GM12878 (cell line): ENCODE results near the gene MAGI1. TPM values are rescaled to one million over a fixed set of nuclear protein-coding genes. Genes with fewer than 3 reads are reported as not detected.

Source experiments
- ASH2L ChIP-seq: fragments of 300-600, 200-600 bp; sonication (generic); IDR thresholded peaks from 2 replicates; pipeline ENCODE4 v1.6.1; 2017; ENCODE audit warnings: low read depth, mild to moderate bottlenecking, borderline replicate concordance
- CEBPZ ChIP-seq: fragments of 150-350 bp; IDR thresholded peaks from 2 replicates; pipeline ENCODE4 v1.6.1; 2016; ENCODE audit warnings: low read depth, low read length
- IKZF1 ChIP-seq: fragments of 450-650 bp; conservative IDR thresholded peaks from 2 replicates; pipeline ENCODE4 v1.6.1; 2017; ENCODE audit warnings: antibody characterized with exemption, mild to moderate bottlenecking
- MXI1 ChIP-seq: fragments of 150-350 bp; IDR thresholded peaks from 2 replicates; pipeline ENCODE4 v1.6.1; 2011; ENCODE audit warnings: low read depth, mild to moderate bottlenecking, inconsistent platforms, low read length, improper control_type of control experiment
- NBN ChIP-seq: fragments of 450-650 bp; IDR thresholded peaks from 2 replicates; pipeline ENCODE4 v1.6.1; 2016
- PKNOX1 ChIP-seq: fragments of 450-650 bp; IDR thresholded peaks from 2 replicates; pipeline ENCODE4 v1.6.1; 2016; ENCODE audit warnings: mild to moderate bottlenecking
- STAT1 ChIP-seq: fragments of 450-650 bp; conservative IDR thresholded peaks from 2 replicates; pipeline ENCODE4 v1.6.1; 2014; ENCODE audit warnings: antibody characterized with exemption, mild to moderate bottlenecking
- TAF1 ChIP-seq: IDR thresholded peaks from 2 replicates; pipeline ENCODE4 v1.6.1; 2011; ENCODE audit warnings: mild to moderate bottlenecking, low read depth, low read length, borderline replicate concordance
- ZBTB4 ChIP-seq: fragments of 450-650 bp; formaldehyde crosslinking; IDR thresholded peaks from 2 replicates; pipeline ENCODE4 v1.4.0; 2022; ENCODE audit warnings: mild to moderate bottlenecking, moderate library complexity
- ZBTB40 ChIP-seq: fragments of 450-650 bp; IDR thresholded peaks from 2 replicates; pipeline ENCODE4 v1.6.1; 2016; ENCODE audit warnings: mild to moderate bottlenecking, moderate library complexity, borderline replicate concordance
- ZNF622 ChIP-seq: fragments of 450-650 bp; IDR thresholded peaks from 2 replicates; pipeline ENCODE4 v1.6.1; 2017; ENCODE audit warnings: mild to moderate bottlenecking, inconsistent platforms
- polyA plus RNA-seq, 11 experiments: library from polyadenylated mRNA; depleted of rRNA in 4 of 11; unstranded in 6 of 11; stranded (reverse) in 5 of 11; fragments of >200 nt; fragmentation: Nextera tagmentation in 4 of 11; fragmentation: Illumina TruSeq in 1 of 11; extraction: Ambion mirVana in 4 of 11; extraction: Trizol in 1 of 11; gene quantifications; 1 replicate in 1 of 11; 2 replicates in 10 of 11; pipeline versions ENCODE4 v1.2.1 to v1.2.3, GENCODE V29; 2011 to 2016; ENCODE audit warnings: inconsistent platforms in 2 of 11, missing spikeins in 2 of 11, low read depth in 1 of 11
- total RNA-seq, 4 experiments: library from RNA; depleted of rRNA in 3 of 4; stranded (reverse); fragments of >200 nt in 3 of 4; fragmentation: Illumina TruSeq in 1 of 4; extraction: Trizol in 1 of 4; gene quantifications; 2 replicates each; pipeline versions ENCODE4 v1.2.1 to v1.2.3, GENCODE V29; 2013 to 2021

MAGI1 gene
- total and polyA plus RNA-seq, 10 of the 15 experiments (the other 5 are each of a cell fraction or from before 2014, with no cell fraction given) = 0.02 to 3.3 (median 0.29) TPM; not detected in 1

- TF ChIP-seq ZBTB40 (no peak), ZBTB4 (CRISPR knock-in tag) (no peak), ZNF622 (no peak), TAF1 (no peak), MXI1 (no peak), IKZF1 (no peak), STAT1 (no peak), PKNOX1 (no peak), CEBPZ (no peak), NBN (no peak), ASH2L (no peak)
- TF ChIP-seq, all 136 proteins: peak for 0
Observed at GRCh38 chr3:65964838-65965237, 73.9 kb downstream of the MAGI1 start (continued).
